Subcutaneous abdominal adipose tissue (tissue), 5 donors: Measurements from ENCODE around the gene ITGA5.

Source experiments
- H3K27ac ChIP-seq: one replicate; pipeline ENCODE4 v1.7.0; 2013; ENCODE audit warnings: low read depth, mild to moderate bottlenecking, inconsistent platforms, low read length, moderate library complexity
- H3K27me3 ChIP-seq, 5 donors: one replicate each; pipeline ENCODE4 v1.7.0; 2013; ENCODE audit warnings: low read length in 5 of 5, inconsistent platforms in 1 of 5; ENCODE audit not compliant: control insufficient read depth in 5 of 5, insufficient read depth in 4 of 5
- H3K36me3 ChIP-seq, 5 donors: one replicate each; pipeline ENCODE4 v1.7.0; 2013; ENCODE audit warnings: low read length in 5 of 5; ENCODE audit not compliant: control insufficient read depth in 5 of 5, insufficient read depth in 5 of 5
- H3K4me1 ChIP-seq, 5 donors: one replicate each; pipeline ENCODE4 v1.7.0; 2013; ENCODE audit warnings: low read length in 5 of 5, mild to moderate bottlenecking in 3 of 5, moderate library complexity in 1 of 5; ENCODE audit not compliant: control insufficient read depth in 5 of 5, insufficient read depth in 5 of 5
- H3K4me3 ChIP-seq, 5 donors: one replicate each; pipeline ENCODE4 v1.7.0; 2013; ENCODE audit warnings: low read length in 5 of 5, low read depth in 1 of 5
- H3K9ac ChIP-seq, 5 donors: one replicate each; pipeline ENCODE4 v1.7.0; 2013; ENCODE audit warnings: low read length in 5 of 5, mild to moderate bottlenecking in 4 of 5, moderate library complexity in 3 of 5
- H3K9me3 ChIP-seq, 5 donors: one replicate each; pipeline ENCODE4 v1.7.0; 2013; ENCODE audit warnings: low read length in 5 of 5; ENCODE audit not compliant: control insufficient read depth in 5 of 5
- donor health status: healthy.
- donor health status: healthy.
- donor health status: healthy.
- donor health status: healthy.
- donor health status: healthy.

ITGA5 gene

GRCh38 chr12:54375259-54375579 is 43.8 kb downstream of the ITGA5 start:
- Histone ChIP-seq H3K36me3 (peaks cover 0 to 12% (median 6%) of the 10 kb centered on the region in 5 donors), H3K27ac (peak overlapping the region; percentile 68), H3K9ac (peak overlapping the region in 3 of 5 donors; percentile 20 to 55 (median 45)), H3K4me3 (peak overlapping the region in 1 of 5 donors; percentile 15), H3K4me1 (peaks cover 22 to 84% (median 80%) of the 10 kb centered on the region in 5 donors), H3K27me3 (no peaks in the 10 kb centered on the region), H3K9me3 (no peaks in the 10 kb centered on the region)

DNA sequence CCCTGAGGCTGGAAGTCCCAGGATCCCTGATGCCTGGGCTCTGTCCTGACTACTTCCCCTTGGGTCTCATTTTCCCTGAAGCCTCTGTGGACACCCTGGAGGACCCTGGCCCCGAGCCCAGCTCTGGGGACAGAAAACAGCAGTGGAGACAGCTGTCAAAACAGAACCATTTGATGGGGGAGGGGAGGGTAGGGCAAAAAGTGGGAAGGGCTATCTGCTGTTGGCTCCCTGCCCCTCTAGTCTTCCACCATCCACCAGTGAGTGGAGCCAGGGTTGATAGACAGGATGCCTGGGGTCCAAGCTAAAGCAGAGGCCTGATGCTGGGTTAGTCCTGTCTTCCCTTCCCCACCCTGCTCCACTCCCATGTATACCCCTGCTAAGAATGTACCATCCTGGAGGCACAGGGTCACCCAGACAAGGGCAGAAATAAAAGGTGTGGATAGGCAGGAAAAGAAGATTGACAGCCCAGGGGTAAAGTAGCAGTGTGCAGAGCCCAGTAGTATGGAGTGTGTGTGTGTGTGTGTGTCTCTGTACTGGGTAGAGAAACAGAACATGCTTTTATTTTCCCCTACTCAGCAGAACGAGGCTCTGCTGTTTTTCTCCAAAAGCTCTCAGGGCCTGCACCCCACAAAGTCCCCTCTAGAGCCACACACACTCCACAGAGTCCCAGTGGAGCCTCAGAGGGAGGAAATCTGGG is 44.4 kb downstream of the ITGA5 start:
- Histone ChIP-seq H3K36me3 (peaks cover 0 to 12% (median 6%) of the 10 kb centered on the region in 5 donors), H3K4me3 (no peak overlapping the region), H3K27me3 (no peaks in the 10 kb centered on the region), H3K9ac (peak overlapping the region in 3 of 5 donors; percentile 20 to 55 (median 45)), H3K4me1 (peaks cover 22 to 85% (median 81%) of the 10 kb centered on the region in 5 donors), H3K9me3 (no peaks in the 10 kb centered on the region), H3K27ac (peak overlapping the region; percentile 68)

GRCh38 chr12:54373649-54374561 is 45.2 kb downstream of the ITGA5 start:
- Histone ChIP-seq H3K9ac (peak overlapping the region in 2 of 5 donors; percentile 20 to 55), H3K27ac (peak overlapping the region; percentile 68), H3K36me3 (peaks cover 0 to 12% (median 6%) of the 10 kb centered on the region in 5 donors), H3K4me3 (no peak overlapping the region), H3K9me3 (no peaks in the 10 kb centered on the region), H3K27me3 (no peaks in the 10 kb centered on the region), H3K4me1 (peaks cover 20 to 86% (median 84%) of the 10 kb centered on the region in 5 donors)

DNA sequence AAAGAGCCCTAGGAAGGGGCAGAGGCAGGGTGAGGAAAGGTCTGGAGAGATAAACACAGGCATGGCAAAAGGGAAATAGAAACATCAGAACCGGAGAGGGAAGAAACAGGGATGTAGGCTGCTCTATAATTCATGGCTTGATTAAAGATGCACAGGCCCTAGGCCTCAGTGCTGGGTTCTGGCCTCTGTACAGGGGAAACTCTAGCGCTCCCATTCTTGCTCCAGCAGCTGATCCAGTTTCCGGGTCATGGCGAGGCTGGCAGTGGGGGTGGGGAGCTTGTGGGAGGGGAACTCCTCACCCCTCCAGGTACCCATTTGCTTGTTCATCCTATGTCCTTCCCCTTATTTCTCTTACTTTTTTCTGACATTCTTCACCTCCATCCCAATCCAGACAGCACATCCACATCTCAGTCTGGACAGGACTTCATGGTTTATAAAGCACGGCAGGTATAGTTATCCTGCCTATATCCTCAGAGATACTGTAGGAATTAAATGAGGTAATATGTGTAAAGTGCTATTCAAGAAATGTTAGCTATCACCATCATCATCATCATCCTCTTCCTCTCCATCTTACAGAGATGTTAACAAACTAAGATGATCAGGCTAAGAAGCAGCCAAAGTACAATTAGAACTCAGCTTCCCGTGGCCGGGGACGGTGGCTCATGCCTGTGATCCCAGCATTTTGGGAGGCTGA is 46.8 kb downstream of the ITGA5 start:
- H3K9ac ChIP-seq: peak overlapping the region in 1 of 5 donors; percentile 33
- H3K27me3 ChIP-seq: no peaks in the 10 kb centered on the region
- H3K4me1 ChIP-seq: peaks cover 19 to 81% (median 74%) of the 10 kb centered on the region in 5 donors
- no peaks in the 10 kb centered on the region for H3K9me3 ChIP-seq
- H3K27ac ChIP-seq: peak overlapping the region; percentile 57
- H3K36me3 ChIP-seq: peaks cover 0 to 12% (median 6%) of the 10 kb centered on the region in 5 donors
- no peak overlapping the region for H3K4me3 ChIP-seq

DNA sequence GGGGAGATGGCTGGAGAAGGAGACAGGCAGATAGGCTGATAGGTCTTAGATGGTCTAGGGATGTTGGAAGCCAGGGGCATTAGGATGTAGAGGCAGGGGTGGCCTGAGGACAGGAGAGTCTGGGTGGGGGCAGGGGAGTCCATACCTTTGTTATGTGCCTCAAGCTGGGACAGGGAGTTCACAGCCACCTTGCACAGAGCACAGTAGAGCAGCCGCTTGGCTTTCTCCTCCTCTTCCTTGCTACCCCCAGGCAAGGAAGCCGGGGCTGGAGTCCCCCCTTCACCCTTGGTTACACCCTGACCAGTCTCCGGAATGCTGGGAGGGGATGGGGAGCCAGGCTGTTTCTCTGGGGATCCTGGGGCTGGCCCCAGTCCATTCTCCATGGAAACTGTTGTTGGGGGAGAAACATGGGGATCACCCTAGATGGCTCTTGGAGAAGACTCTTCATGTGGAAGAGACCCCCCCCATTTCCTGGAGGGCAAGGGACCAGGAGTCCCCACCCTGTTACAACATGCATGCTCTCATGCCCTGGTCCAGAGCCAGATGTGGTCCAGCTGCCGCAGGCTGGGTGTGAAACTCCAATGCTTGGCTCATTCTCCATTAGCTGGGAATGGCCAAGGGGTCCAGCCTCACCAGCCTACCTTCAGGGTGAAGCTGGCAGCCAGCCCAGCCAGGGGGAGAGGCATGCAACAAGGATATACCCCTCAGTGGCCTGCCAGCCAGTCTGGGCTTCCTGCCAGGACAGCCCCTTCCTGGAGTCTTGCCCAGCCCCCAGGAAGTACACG is 47.5 kb downstream of the ITGA5 start:
- H3K27ac ChIP-seq: peak overlapping the region; percentile 57
- H3K4me3 ChIP-seq: no peak overlapping the region
- H3K9me3 ChIP-seq: no peaks in the 10 kb centered on the region
- peaks cover 14 to 74% (median 67%) of the 10 kb centered on the region in 5 donors for H3K4me1 ChIP-seq
- peaks cover 0 to 10% (median 6%) of the 10 kb centered on the region in 5 donors for H3K36me3 ChIP-seq
- H3K9ac ChIP-seq: peak overlapping the region in 1 of 5 donors; percentile 33
- H3K27me3 ChIP-seq: no peaks in the 10 kb centered on the region

DNA sequence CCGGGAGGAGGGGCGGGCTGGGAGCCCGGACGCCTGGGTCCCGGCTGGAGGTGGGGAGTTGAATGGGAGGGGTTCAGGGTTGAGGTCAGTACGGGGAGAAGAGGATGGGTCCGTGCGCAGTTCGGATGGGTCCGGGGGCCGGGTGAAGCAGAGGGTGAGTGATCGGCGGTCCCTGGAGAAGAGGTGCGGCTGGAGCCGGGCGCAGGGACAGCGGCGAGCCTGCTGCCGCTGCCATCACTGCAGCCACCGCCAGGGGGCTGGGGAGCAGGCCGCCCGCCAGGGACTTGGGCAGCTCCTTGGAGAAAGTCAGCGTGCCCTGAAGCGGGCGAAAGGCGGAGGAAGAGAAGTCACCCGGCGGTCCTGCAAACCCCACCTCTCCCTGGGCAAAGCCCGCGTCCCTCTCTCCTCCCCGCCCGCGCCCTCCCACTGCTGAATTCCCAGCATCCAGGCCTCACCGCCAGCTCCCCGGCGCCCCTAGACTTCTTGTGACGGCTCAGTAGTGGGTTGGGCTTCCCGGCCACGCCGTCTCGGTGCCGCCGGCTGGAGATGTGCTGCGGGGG is 48.8 kb downstream of the ITGA5 start:
- no peaks in the 10 kb centered on the region for H3K9me3 ChIP-seq
- H3K27me3 ChIP-seq: no peaks in the 10 kb centered on the region
- peak overlapping the region in 1 of 5 donors; percentile 56 for H3K9ac ChIP-seq
- peaks cover 5 to 61% (median 54%) of the 10 kb centered on the region in 5 donors for H3K4me1 ChIP-seq
- H3K4me3 ChIP-seq: peak overlapping the region in 4 of 5 donors; percentile 32 to 54 (median 48)
- no peak overlapping the region for H3K27ac ChIP-seq
- peaks cover 0 to 10% (median 6%) of the 10 kb centered on the region in 5 donors for H3K36me3 ChIP-seq

- H3K27ac ChIP-seq: peak overlapping the region; percentile 54
- H3K9me3 ChIP-seq: no peaks in the 10 kb centered on the region
- H3K4me3 ChIP-seq: peak overlapping the region in 4 of 5 donors; percentile 17 to 50 (median 46)
Observed at GRCh38 chr12:54369597-54370131, 49.4 kb downstream of the ITGA5 start.

GRCh38 chr12:54368709-54369596 is 50.1 kb downstream of the ITGA5 start:
- H3K9ac ChIP-seq: peak overlapping the region in 3 of 5 donors; percentile 25 to 55 (median 49)
- H3K27me3 ChIP-seq: no peaks in the 10 kb centered on the region
- H3K4me3 ChIP-seq: peak overlapping the region; percentile 28 to 50 (median 43)
- H3K27ac ChIP-seq: peak overlapping the region; percentile 54
- peaks cover 0 to 10% (median 6%) of the 10 kb centered on the region in 5 donors for H3K36me3 ChIP-seq
- peaks cover 0 to 54% (median 41%) of the 10 kb centered on the region in 5 donors for H3K4me1 ChIP-seq
- H3K9me3 ChIP-seq: no peaks in the 10 kb centered on the region

More at GRCh38 chr12:54369597-54370131, 49.4 kb downstream of the ITGA5 start:
- H3K4me1 ChIP-seq: peaks cover 4 to 59% (median 48%) of the 10 kb centered on the region in 5 donors
- peaks cover 0 to 10% (median 6%) of the 10 kb centered on the region in 5 donors for H3K36me3 ChIP-seq
- H3K9ac ChIP-seq: peak overlapping the region in 3 of 5 donors; percentile 25 to 49 (median 25)
- no peaks in the 10 kb centered on the region for H3K27me3 ChIP-seq
